GM10248 (cell line): ENCODE measurements around the gene RBMX2.
"Not testable (repeated sequence)": the region's sequence is repeated elsewhere in the genome, so short reads cannot be mapped to it uniquely, and the experiment has no call there.

Experiments
- CTCF ChIA-PET: fragments of 300-600 bp; sonication (Branson Sonifier 250); formaldehyde crosslinking; extraction: SDS; loops from one replicate; lab custom pipeline; 2021; ENCODE audit warnings: antibody characterized with exemption; lab: Yijun Ruan, JAX
- POLR2A ChIA-PET: fragments of 350-650 bp; sonication (Branson Sonifier 250); formaldehyde crosslinking; extraction: SDS; loops from one replicate; lab custom pipeline; 2020; ENCODE audit warnings: antibody characterized with exemption; lab: Yijun Ruan, JAX
- DNase-seq: peaks from one replicate; pipeline ENCODE4 v3.0.0; 2012; ENCODE audit errors: extremely low spot score
- TF ChIP-seq, protein P1 (sequence below): IDR thresholded peaks from 2 replicates; pipeline ENCODE4 v1.5.1; 2012; ENCODE audit warnings: mild to moderate bottlenecking, low read depth; ENCODE audit errors: extremely low read depth, missing control alignments, control extremely low read depth

Gene RBMX2

DNA sequence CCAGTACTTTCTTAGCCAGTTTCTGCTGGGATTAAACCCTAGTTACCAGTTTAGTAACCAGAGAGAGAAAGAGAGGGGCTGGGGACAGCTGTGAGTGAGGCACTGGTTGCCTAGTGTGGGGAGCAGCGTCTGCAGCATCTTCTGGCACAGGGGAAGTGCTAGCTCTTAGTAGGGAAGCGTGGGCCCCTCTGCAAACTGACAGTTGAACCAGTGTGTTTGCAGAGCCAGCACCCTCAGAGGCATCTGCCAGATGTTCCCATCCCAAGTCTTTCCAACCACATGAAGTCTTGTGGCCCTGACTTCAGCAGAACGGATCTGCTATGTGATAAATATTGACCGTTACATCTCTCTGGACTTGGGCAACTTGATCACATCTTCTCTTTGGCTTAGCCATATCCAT is 15.0 kb downstream of the RBMX2 start:
- TF ChIP-seq, protein P1, sequence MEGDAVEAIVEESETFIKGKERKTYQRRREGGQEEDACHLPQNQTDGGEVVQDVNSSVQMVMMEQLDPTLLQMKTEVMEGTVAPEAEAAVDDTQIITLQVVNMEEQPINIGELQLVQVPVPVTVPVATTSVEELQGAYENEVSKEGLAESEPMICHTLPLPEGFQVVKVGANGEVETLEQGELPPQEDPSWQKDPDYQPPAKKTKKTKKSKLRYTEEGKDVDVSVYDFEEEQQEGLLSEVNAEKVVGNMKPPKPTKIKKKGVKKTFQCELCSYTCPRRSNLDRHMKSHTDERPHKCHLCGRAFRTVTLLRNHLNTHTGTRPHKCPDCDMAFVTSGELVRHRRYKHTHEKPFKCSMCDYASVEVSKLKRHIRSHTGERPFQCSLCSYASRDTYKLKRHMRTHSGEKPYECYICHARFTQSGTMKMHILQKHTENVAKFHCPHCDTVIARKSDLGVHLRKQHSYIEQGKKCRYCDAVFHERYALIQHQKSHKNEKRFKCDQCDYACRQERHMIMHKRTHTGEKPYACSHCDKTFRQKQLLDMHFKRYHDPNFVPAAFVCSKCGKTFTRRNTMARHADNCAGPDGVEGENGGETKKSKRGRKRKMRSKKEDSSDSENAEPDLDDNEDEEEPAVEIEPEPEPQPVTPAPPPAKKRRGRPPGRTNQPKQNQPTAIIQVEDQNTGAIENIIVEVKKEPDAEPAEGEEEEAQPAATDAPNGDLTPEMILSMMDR = no peak
- ChIA-PET POLR2A (no interaction called here), CTCF (no interaction called here)
- no peak for DNase-seq

DNA sequence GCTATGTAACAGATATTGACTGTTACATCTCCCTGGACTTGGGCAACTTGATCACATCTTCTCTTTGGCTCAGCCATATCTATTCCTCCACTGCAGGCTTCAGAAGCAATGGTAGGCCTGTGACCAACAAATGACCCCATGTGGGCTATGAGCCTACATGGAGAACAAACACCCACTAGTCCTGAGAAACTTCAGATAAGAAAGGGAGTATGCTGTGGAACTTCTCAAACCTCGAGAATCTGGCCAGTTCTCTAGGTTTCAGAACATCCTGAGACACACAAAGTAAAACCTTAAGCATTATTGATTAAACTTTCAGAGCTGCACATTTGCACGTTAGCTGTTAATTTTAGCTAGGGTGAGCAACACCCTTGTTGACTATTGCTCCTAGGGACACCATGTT is 16.3 kb downstream of the RBMX2 start:
- CTCF ChIA-PET = no interaction called here
- POLR2A ChIA-PET = no interaction called here
- TF ChIP-seq, protein P1 = no peak
- DNase-seq = no peak

- DNase-seq = no peak
- ChIA-PET CTCF (no interaction called here), POLR2A (no interaction called here)
- TF ChIP-seq, protein P1 = no peak
Observed at GRCh38 chrX:130418740-130419139, 17.0 kb downstream of the RBMX2 start.

DNA sequence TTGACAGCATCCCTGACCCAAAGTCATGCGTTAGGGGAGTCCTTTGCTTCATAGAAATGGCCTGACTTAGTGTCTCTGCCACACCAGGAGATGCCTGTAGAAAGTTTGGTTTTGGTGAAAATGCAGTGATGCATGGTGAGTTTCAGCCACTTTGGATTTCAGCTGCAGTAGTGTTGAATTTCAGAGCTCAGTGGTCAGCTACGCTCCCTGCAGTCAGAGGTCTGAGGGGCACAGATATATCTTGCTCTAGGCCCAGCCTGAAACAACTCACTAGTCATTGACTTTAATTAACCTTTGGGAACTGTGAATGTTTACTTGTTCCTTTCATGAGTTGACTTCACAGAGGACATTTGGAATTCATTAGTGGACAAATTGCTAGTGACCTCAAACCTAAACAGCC is 17.5 kb downstream of the RBMX2 start:
- no peak for DNase-seq
- TF ChIP-seq, protein P1 = no peak
- CTCF ChIA-PET = no interaction called here
- POLR2A ChIA-PET = no interaction called here

- no peak for DNase-seq
- ChIA-PET POLR2A (no interaction called here), CTCF (no interaction called here)
Observed at GRCh38 chrX:130426531-130426930, 24.7 kb downstream of the RBMX2 start.

GRCh38 chrX:130429236-130429635 is 27.4 kb downstream of the RBMX2 start:
- CTCF ChIA-PET, DNase-seq, POLR2A ChIA-PET: not testable (repeated sequence)

More at GRCh38 chrX:130426531-130426930, 24.7 kb downstream of the RBMX2 start:
- TF ChIP-seq, protein P1 = no peak

GRCh38 chrX:130435937-130436336 is 34.1 kb downstream of the RBMX2 start:
- TF ChIP-seq, protein P1 = no peak
- ChIA-PET POLR2A (no interaction called here), CTCF (no interaction called here)
- no peak for DNase-seq

DNA sequence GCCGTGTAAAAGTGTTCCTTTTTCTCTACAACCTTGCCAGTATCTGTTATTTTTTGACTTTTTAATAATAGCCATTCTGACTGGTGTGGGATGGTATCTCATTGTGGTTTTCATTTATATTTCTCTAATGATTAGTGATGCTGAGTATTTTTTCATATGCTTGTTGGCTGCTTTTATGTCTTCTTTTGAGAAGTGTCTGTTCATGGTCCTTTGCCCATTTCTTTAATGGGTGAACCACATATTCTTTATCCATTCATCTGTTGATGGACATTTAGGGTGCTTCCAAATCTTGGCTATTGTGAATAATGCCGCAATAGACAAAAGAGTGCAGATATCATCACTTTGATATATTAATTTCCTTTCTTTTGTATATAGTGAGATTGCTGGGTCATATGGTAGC is 36.2 kb downstream of the RBMX2 start:
- CTCF ChIA-PET = not testable (repeated sequence)

More for the DNA sequence above, 36.2 kb downstream of the RBMX2 start:
- DNase-seq, POLR2A ChIA-PET: not testable (repeated sequence)
